ENCODE data around the gene LAMP1. TPM values are rescaled to one million over a fixed set of nuclear protein-coding genes. Genes with fewer than 3 reads are reported as not detected.
"Not testable (repeated sequence)": the region's sequence is repeated elsewhere in the genome, so short reads cannot be mapped to it uniquely, and the experiment has no call there.

LAMP1 gene
- total RNA-seq, result 100 to 1,000 TPM; 203 to 216 TPM
- long read RNA-seq, transcript LAMP1-201 (9 exons, 2,699 nt), result major isoform, 11 of 20 reads
- long read RNA-seq, partial matches to known transcripts, result 1 of 20 reads
- long read RNA-seq, other reads (novel, unspliced or antisense), result 8 of 20 reads

- ATAC-seq (peak; percentile 94), DNase-seq (peak; percentile 96 to 99)
- intact Hi-C loops (cut with DNase I, micrococcal nuclease), result no loop called here
Observed at GRCh38 chr13:113296823-113297369, at the start of gene LAMP1. TSS of gene LAMP1 (plus strand) at chr13:113297239. CDS start at chr13:113297435, 196 bp downstream.

GRCh38 chr13:113252516-113253095 is 44.4 kb upstream of the LAMP1 start:
- DNase-seq (no peak), ATAC-seq (no peak)
- intact Hi-C loops (cut with DNase I, micrococcal nuclease), result no loop called here

GRCh38 chr13:113257908-113258307 is 39.1 kb upstream of the LAMP1 start:
- DNase-seq; intact Hi-C loops (cut with DNase I, micrococcal nuclease); ATAC-seq: not testable (repeated sequence)

- intact Hi-C loops (cut with DNase I, micrococcal nuclease), result no loop called here
- no peak for ATAC-seq
- no peak for DNase-seq
Observed at GRCh38 chr13:113258321-113259054, 38.6 kb upstream of the LAMP1 start.

- intact Hi-C loops (cut with DNase I, micrococcal nuclease), result no loop called here
Observed at GRCh38 chr13:113260996-113261395, 36.0 kb upstream of the LAMP1 start.

GRCh38 chr13:113263016-113263415 is 34.0 kb upstream of the LAMP1 start:
- intact Hi-C loops (cut with DNase I, micrococcal nuclease); DNase-seq; ATAC-seq: not testable (repeated sequence)

More at GRCh38 chr13:113260996-113261395, 36.0 kb upstream of the LAMP1 start:
- DNase-seq (no peak), ATAC-seq (no peak)

GRCh38 chr13:113267642-113268405 is 29.2 kb upstream of the LAMP1 start:
- intact Hi-C loops (cut with DNase I, micrococcal nuclease), result no loop called here
- peak; percentile 11 for ATAC-seq
- no peak for DNase-seq

- intact Hi-C loops (cut with DNase I, micrococcal nuclease), result loop anchor here in 1 of 2 donors (10.0 kb wide), 1 partner anchor 123 kb away; no protein-coding TSS in a partner anchor
- no peak for ATAC-seq
Observed at GRCh38 chr13:113272031-113272430, 25.0 kb upstream of the LAMP1 start.

GRCh38 chr13:113272701-113273181 is 24.3 kb upstream of the LAMP1 start:
- DNase-seq (no peak), ATAC-seq (no peak)
- intact Hi-C loops (cut with DNase I, micrococcal nuclease), result loop anchor here in 1 of 2 donors (10.0 kb wide), 1 partner anchor 122 kb away; no protein-coding TSS in a partner anchor

More at GRCh38 chr13:113272031-113272430, 25.0 kb upstream of the LAMP1 start:
- DNase-seq, result no peak

- intact Hi-C loops (cut with DNase I, micrococcal nuclease), result loop anchor here in 1 of 2 donors (10.0 kb wide), 1 partner anchor 121 kb away; no protein-coding TSS in a partner anchor
- DNase-seq (no peak), ATAC-seq (no peak)
Observed at GRCh38 chr13:113273321-113273720, 23.7 kb upstream of the LAMP1 start.

- intact Hi-C loops (cut with DNase I, micrococcal nuclease), result loop anchor here in 1 of 2 donors (10.0 kb wide), 1 partner anchor 121 kb away; no protein-coding TSS in a partner anchor
- no peak for ATAC-seq
- DNase-seq, result no peak
Observed at GRCh38 chr13:113273851-113274590, 23.0 kb upstream of the LAMP1 start.

- ATAC-seq, result no peak
- intact Hi-C loops (cut with DNase I, micrococcal nuclease), result loop anchor here in 1 of 2 donors (10.0 kb wide), 1 partner anchor 120 kb away; no protein-coding TSS in a partner anchor
- no peak for DNase-seq
Observed at GRCh38 chr13:113274721-113275120, 22.3 kb upstream of the LAMP1 start.

- ATAC-seq (peak; percentile 92), DNase-seq (peak in 1 of 2 donors; percentile 56)
- intact Hi-C loops (cut with DNase I, micrococcal nuclease), result loop anchor here in 1 of 2 donors (10.0 kb wide), 1 partner anchor 119 kb away; no protein-coding TSS in a partner anchor
Observed at GRCh38 chr13:113275387-113275786, 21.7 kb upstream of the LAMP1 start.

GRCh38 chr13:113280126-113280525 is 16.9 kb upstream of the LAMP1 start:
- intact Hi-C loops (cut with DNase I, micrococcal nuclease), result no loop called here
- ATAC-seq (no peak), DNase-seq (no peak)

GRCh38 chr13:113283904-113284303 is 13.1 kb upstream of the LAMP1 start:
- intact Hi-C loops (cut with DNase I, micrococcal nuclease), result no loop called here
- no peak for DNase-seq
- ATAC-seq, result no peak

GRCh38 chr13:113288880-113289279 is 8.2 kb upstream of the LAMP1 start:
- ATAC-seq (no peak), DNase-seq (no peak)
- intact Hi-C loops (cut with DNase I, micrococcal nuclease), result no loop called here

- intact Hi-C loops (cut with DNase I, micrococcal nuclease), result no loop called here
- ATAC-seq, result no peak
- DNase-seq, result no peak
Observed at GRCh38 chr13:113291129-113291528, 5.9 kb upstream of the LAMP1 start.

Measured in left colon (tissue), 2 donors.